GM12872 (cell line): ENCODE results near the gene AATF.

Experiments
- CTCF ChIP-seq: IDR thresholded peaks from 3 replicates; pipeline ENCODE4 v1.5.1; 2011; ENCODE audit warnings: low read depth, mild to moderate bottlenecking, low read length, moderate library complexity; ENCODE audit not compliant: insufficient read depth

The AATF gene

DNA sequence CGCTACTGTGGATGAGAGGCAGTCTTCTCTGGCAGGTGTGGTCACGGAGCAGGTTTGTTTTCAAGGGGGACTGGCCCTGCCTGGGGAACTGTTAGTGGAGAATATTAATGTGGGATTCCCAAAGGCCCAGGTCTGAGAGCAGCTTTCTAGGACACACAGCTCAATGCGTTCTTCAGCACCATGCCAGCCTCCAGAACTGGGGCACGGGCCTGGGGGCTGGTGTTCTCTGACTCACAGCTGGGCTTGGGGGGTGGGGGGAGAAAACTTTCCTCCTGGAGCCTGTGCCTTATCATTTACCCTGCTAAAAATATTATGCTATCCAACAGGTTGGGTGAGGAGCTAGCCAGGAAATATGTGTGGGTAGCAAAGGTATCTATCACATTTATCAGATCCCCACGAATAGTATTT, 24.9 kb upstream of the AATF start:
- no peak for TF ChIP-seq CTCF

- TF ChIP-seq CTCF, result no peak
These were observed 22.5 kb upstream of the AATF start for GRCh38 chr17:36926226-36926625.

DNA sequence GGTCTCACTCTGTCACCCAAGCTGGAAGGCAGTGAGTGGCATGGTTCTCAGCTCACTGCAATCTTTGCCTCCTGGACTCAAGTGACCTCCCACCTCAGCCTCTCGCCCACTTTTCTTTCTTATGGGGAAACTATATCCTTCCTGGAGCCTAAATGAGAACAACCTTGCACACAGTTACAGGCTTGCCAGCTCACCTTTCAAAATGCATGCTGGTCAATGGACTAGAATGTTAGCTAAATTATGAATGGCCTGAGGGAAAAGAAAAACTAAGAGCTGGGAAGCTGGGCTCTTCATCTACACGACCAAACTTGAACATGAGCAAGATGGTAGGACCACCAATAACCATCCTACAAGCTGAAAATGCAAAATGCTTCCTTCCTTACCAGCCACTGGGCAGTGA, 22.1 kb upstream of the AATF start:
- TF ChIP-seq CTCF, result no peak

DNA sequence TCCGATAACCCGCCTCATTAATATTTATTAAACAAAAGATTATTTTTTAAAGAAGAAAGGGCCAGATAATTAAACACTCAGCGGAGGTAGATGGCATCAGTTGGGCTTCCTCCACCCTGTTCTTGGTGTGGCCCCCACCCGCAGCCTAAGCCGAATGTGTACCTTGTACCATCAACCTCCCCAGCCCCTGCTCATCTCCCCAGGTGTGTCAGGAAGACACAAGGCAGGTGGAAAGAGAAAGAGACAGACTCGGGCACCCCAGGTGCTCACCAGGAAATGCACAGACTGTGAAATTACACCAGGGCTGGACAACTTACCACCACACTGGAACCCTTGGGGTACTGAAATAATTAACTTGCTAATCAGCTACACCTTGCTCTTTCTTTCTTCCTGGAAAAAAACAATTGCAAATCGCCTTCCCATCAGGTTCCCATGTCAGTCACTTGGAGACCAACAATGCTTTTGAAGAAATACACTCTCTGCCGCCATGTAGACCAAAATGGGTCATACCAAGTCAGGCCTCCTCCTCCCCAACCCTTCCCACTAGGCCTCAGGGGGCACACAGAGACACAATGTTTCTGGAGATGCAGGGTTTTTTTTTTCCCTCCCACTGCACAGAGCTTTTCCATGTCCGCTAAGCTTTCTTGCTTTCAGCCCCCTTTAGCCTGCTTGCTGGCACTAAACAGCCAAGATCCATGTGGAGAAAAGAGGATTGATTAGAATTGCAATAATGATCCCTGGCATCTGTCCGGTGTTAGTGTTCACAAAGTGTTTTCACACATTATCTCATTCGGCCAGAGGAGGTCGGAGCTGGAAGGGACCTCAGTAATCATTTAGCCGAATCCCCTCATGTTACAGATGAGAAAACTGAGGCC, 20.0 kb upstream of the AATF start:
- TF ChIP-seq CTCF, result no peak

- no peak for TF ChIP-seq CTCF
These were observed 18.7 kb upstream of the AATF start for GRCh38 chr17:36929851-36930582.

- TF ChIP-seq CTCF, result no peak
These were observed 18.2 kb upstream of the AATF start for GRCh38 chr17:36930583-36930900.

- no peak for TF ChIP-seq CTCF
These were observed 17.6 kb upstream of the AATF start for GRCh38 chr17:36931096-36931696.
